DOHH2 (cell line): Measurements from ENCODE around the gene COL4A4.

Experiments used
- H3F3A ChIP-seq: fragments of 200-600 bp; sonication (generic), shearing (Covaris generic); 2 replicates; pipeline ENCODE4 v1.6.0; 2016; ENCODE audit warnings: antibody characterized with exemption, mild to moderate bottlenecking; ENCODE audit not compliant: control insufficient read depth, insufficient read depth
- H3K27ac ChIP-seq: fragments of 200-600 bp; sonication (generic); 2 replicates; pipeline ENCODE4 v1.5.1; 2014; ENCODE audit warnings: low read depth, mild to moderate bottlenecking, low read length, moderate library complexity
- H3K27me3 ChIP-seq: fragments of 200-600 bp; sonication (generic); 2 replicates; pipeline ENCODE4 v1.6.1; 2014; ENCODE audit warnings: mild to moderate bottlenecking, low read length, mixed read lengths; ENCODE audit not compliant: control insufficient read depth
- H3K36me3 ChIP-seq: fragments of 200-600 bp; sonication (generic); 2 replicates; pipeline ENCODE4 v1.6.1; 2014; ENCODE audit warnings: mild to moderate bottlenecking, low read length, moderate library complexity, mixed read lengths; ENCODE audit not compliant: control insufficient read depth
- H3K4me1 ChIP-seq: fragments of 200-600 bp; sonication (generic); 2 replicates; pipeline ENCODE4 v1.6.1; 2014; ENCODE audit warnings: mild to moderate bottlenecking, low read length, mixed read lengths; ENCODE audit not compliant: control insufficient read depth
- H3K4me2 ChIP-seq: fragments of 200-600 bp; sonication (generic); 2 replicates; pipeline ENCODE4 v1.6.0; 2014; ENCODE audit warnings: mild to moderate bottlenecking, low read length, moderate library complexity
- H3K4me3 ChIP-seq: fragments of 200-600 bp; sonication (generic); 2 replicates; pipeline ENCODE4 v1.5.1; 2014; ENCODE audit warnings: mild to moderate bottlenecking, low read length, mixed read lengths
- H3K79me2 ChIP-seq: fragments of 200-600 bp; sonication (generic); 2 replicates; pipeline ENCODE4 v1.6.1; 2014; ENCODE audit warnings: mild to moderate bottlenecking, low read length, mixed read lengths; ENCODE audit not compliant: control insufficient read depth
- H3K9me2 ChIP-seq: fragments of 200-600 bp; sonication (generic); replicated peaks from 2 replicates; pipeline ENCODE4 v1.6.1; 2014; ENCODE audit warnings: mild to moderate bottlenecking, low read length, mixed read lengths; ENCODE audit not compliant: control insufficient read depth
- H3K9me3 ChIP-seq: fragments of 200-600 bp; sonication (generic); 2 replicates; pipeline ENCODE4 v1.6.1; 2014; ENCODE audit warnings: antibody characterized with exemption, low read length, mixed read lengths; ENCODE audit not compliant: control insufficient read depth, insufficient read depth
- H4K20me1 ChIP-seq: fragments of 200-600 bp; sonication (generic); 2 replicates; pipeline ENCODE4 v1.6.0; 2014; ENCODE audit warnings: low read depth, mild to moderate bottlenecking, antibody characterized with exemption, low read length, moderate library complexity; ENCODE audit not compliant: control insufficient read depth, insufficient read depth
- CTCF ChIP-seq: fragments of 200-600 bp; sonication (generic); IDR thresholded peaks from one replicate; pipeline ENCODE4 v1.5.1; 2014; ENCODE audit warnings: antibody characterized with exemption, mild to moderate bottlenecking, low read depth, low read length; ENCODE audit not compliant: poor library complexity, severe bottlenecking
- EZH2phosphoT487 ChIP-seq: fragments of 200-600 bp; sonication (generic); IDR thresholded peaks from 2 replicates; pipeline ENCODE4 v1.6.1; 2017; ENCODE audit warnings: borderline replicate concordance, mild to moderate bottlenecking, antibody characterized with exemption, low read length, moderate library complexity, mixed read lengths

The COL4A4 gene

GRCh38 chr2:227057743-227058447 is 106.1 kb downstream of the COL4A4 start:
- no peaks in the 10 kb centered on the region for H3K36me3 ChIP-seq
- no peaks in the 10 kb centered on the region for H4K20me1 ChIP-seq
- no peak for TF ChIP-seq EZH2phosphoT487
- TF ChIP-seq CTCF: no peak
- no peaks in the 10 kb centered on the region for H3K9me3 ChIP-seq
- H3K27me3 ChIP-seq: no peaks in the 10 kb centered on the region
- no peak overlapping the region for H3K27ac ChIP-seq
- no peaks in the 10 kb centered on the region for H3K79me2 ChIP-seq
- no peaks in the 10 kb centered on the region for H3K9me2 ChIP-seq
- H3K4me3 ChIP-seq: no peak overlapping the region
- H3F3A ChIP-seq: no peaks in the 10 kb centered on the region
- no peaks in the 10 kb centered on the region for H3K4me1 ChIP-seq
- no peak overlapping the region for H3K4me2 ChIP-seq

GRCh38 chr2:227057060-227057459 is 106.9 kb downstream of the COL4A4 start:
- Histone ChIP-seq H3K4me1 (no peaks in the 10 kb centered on the region), H3K4me2 (no peak overlapping the region), H3K27ac (no peak overlapping the region), H3F3A (no peaks in the 10 kb centered on the region), H3K27me3 (no peaks in the 10 kb centered on the region), H3K9me3 (no peaks in the 10 kb centered on the region), H3K4me3 (no peak overlapping the region), H4K20me1 (no peaks in the 10 kb centered on the region), H3K9me2 (no peaks in the 10 kb centered on the region), H3K36me3 (no peaks in the 10 kb centered on the region), H3K79me2 (no peaks in the 10 kb centered on the region)
- TF ChIP-seq CTCF (no peak), EZH2phosphoT487 (no peak)

GRCh38 chr2:227054006-227054405 is 110.0 kb downstream of the COL4A4 start:
- Histone ChIP-seq H3K36me3 (no peaks in the 10 kb centered on the region; the same call in 1 of the 2 replicates), H3K9me3 (no peaks in the 10 kb centered on the region), H3K4me3 (no peak overlapping the region), H3K9me2 (no peaks in the 10 kb centered on the region), H3K27me3 (no peaks in the 10 kb centered on the region), H3K4me2 (no peak overlapping the region), H3K4me1 (no peaks in the 10 kb centered on the region), H4K20me1 (no peaks in the 10 kb centered on the region), H3K79me2 (no peaks in the 10 kb centered on the region), H3F3A (no peaks in the 10 kb centered on the region), H3K27ac (no peak overlapping the region)
- TF ChIP-seq EZH2phosphoT487 (no peak), CTCF (no peak)
